ENCODE results near the gene SEPTIN14. TPM values are rescaled to one million over a fixed set of nuclear protein-coding genes. Genes with fewer than 3 reads are reported as not detected.
"Not testable (repeated sequence)": the region's sequence is repeated elsewhere in the genome, so short reads cannot be mapped to it uniquely, and the experiment has no call there.

Gene SEPTIN14
- not detected for total RNA-seq

DNA sequence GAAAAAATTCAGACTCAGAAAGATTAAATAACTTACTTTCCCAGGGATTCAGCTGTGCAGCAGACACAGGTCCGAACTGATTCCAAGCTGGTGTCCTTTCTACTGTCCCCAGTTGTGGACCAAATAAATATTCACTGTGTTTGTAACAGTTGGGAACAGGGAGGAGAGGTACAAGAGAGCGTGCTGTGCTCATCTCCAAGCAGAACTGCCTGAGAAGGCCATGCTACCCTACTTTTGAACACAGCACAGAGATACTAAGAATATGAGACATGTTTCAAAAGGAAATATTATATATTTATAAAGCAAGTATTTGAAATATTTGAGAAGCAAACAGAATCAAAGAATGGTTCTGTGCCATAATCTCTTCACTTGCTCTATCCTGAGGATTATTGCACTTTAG, at the start of gene SEPTIN14:
Gene SEPTIN14 (minus strand): TSS at position 101 of the 400 bp plus-strand sequence. CDS start 756 bp downstream, outside the sequence.
- DNase-seq; CTCF ChIA-PET; H3K27me3 Mint-ChIP-seq; H3K9me3 Mint-ChIP-seq (ENCODE audit: low read depth); H3K36me3 Mint-ChIP-seq; H3K4me1 Mint-ChIP-seq; H3K27ac Mint-ChIP-seq; ATAC-seq; H3K4me3 Mint-ChIP-seq: not testable (repeated sequence)

DNA sequence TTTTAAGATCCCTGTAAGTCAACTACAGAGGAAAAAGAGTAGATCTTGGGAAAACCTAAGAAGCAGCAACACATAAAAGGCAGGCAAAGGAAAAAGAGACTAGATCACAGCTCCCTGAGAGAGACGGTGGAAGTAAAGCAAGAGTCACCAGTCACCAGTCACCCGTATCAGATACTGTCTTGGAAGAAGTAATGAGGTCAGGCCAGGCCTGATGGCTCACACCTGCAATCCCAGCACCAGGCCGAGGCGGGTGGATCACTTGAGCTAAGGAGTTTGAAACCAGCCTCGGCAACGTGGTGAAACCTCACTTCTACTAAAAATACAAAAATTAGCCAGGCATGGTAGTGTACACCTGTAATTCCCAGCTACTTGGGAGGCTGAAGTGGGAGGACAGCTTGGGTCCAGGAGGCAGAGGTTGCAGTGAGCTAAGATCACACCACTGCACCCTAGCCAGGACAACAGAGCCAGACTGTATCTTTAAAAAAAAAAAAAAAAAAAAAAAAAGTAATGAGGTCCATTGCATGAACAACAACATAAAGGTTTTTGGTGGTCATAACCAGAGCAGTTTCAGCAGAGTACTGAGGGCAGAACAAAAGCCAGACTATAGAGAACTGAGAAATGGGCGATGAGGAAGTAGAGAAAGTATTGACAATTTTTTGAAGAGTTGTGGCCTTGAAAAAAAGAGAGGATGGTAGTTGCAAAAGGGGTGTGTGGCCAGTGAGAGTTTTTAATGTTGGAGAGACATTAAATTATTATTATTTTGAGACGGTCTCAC, 41.6 kb upstream of the SEPTIN14 start:
- no peak for DNase-seq

DNA sequence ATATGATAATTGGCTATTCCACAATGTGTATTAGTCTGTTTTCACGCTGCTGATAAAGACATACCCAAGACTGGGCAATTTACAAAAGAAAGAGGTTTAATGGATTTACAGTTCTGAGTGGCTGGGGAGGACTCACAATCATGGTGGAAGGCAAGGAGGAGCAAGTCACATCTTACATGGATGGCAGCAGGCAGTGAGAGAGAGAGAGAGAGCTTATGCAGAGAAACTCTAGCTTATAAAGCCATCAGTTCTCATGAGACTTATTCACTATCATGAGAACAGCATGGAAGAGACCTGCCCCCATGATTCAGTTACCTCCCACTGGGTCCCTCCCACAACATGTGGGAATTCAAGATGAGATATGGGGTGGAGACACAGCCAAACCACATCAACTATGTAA, 38.5 kb upstream of the SEPTIN14 start:
- ATAC-seq; H3K9me3 Mint-ChIP-seq (ENCODE audit: low read depth); CTCF ChIA-PET; H3K27me3 Mint-ChIP-seq; H3K27ac Mint-ChIP-seq; DNase-seq; H3K4me1 Mint-ChIP-seq; H3K4me3 Mint-ChIP-seq; H3K36me3 Mint-ChIP-seq: not testable (repeated sequence)

More for the DNA sequence above, 41.6 kb upstream of the SEPTIN14 start:
- no peaks in the 10 kb centered on the region for H3K27me3 Mint-ChIP-seq
- peaks cover 11% of the 10 kb centered on the region for H3K36me3 Mint-ChIP-seq
- H3K9me3 Mint-ChIP-seq (ENCODE audit: low read depth) = peaks cover 2% of the 10 kb centered on the region
- ATAC-seq = no peak
- peaks cover 2% of the 10 kb centered on the region for H3K4me1 Mint-ChIP-seq
- CTCF ChIA-PET = no interaction called here
- H3K27ac Mint-ChIP-seq = no peak overlapping the region
- H3K4me3 Mint-ChIP-seq = no peak overlapping the region

DNA sequence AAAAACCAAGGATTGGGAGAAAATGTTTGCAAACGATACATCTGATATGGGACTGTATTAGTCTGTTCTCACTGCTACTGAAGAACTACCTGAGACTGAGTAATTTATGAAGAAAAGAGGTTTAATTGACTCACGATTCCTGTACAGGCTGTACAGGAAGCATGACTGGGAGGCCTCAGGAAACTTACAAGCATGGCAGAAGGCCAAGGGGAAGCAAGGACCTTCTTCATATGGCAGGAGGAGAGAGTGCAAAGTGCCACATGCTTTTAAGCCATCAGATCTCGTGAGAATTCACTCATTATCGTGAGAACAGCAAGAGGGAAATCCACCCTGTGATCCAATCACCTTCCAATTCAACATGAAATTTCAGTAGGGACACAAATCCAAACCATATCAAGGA, 35.7 kb upstream of the SEPTIN14 start:
- ATAC-seq (no peak), DNase-seq (no peak)
- Mint-ChIP-seq H3K36me3 (peaks cover 6% of the 10 kb centered on the region), H3K4me3 (no peak overlapping the region), H3K27ac (no peak overlapping the region), H3K9me3 (ENCODE audit: low read depth) (peaks cover 9% of the 10 kb centered on the region), H3K4me1 (no peaks in the 10 kb centered on the region), H3K27me3 (no peaks in the 10 kb centered on the region)
- CTCF ChIA-PET = no interaction called here

DNA sequence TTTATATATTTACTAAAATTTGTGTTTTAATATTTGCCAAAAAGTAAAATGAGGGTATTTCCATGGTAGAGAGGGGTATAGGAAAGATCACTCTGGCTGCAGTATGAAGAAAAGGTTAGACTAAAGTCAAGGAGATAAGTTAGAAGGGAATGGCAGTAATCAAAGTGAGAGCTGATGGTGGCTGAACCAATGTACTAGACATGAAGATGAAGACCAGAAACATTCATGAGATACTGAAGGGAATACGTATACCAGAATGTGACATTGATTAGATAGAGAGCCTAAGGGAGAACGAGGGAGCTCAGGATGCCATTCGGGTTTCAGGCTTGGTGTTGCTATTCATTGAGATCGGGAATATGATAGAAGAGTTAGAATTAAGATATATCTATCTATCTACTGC, 32.5 kb upstream of the SEPTIN14 start:
- no peak overlapping the region for H3K27ac Mint-ChIP-seq
- CTCF ChIA-PET = no interaction called here
- no peaks in the 10 kb centered on the region for H3K27me3 Mint-ChIP-seq
- peaks cover 7% of the 10 kb centered on the region for H3K9me3 Mint-ChIP-seq (ENCODE audit: low read depth)
- peaks cover 4% of the 10 kb centered on the region for H3K36me3 Mint-ChIP-seq
- ATAC-seq (no peak), DNase-seq (no peak)
- no peak overlapping the region for H3K4me3 Mint-ChIP-seq
- no peaks in the 10 kb centered on the region for H3K4me1 Mint-ChIP-seq

DNA sequence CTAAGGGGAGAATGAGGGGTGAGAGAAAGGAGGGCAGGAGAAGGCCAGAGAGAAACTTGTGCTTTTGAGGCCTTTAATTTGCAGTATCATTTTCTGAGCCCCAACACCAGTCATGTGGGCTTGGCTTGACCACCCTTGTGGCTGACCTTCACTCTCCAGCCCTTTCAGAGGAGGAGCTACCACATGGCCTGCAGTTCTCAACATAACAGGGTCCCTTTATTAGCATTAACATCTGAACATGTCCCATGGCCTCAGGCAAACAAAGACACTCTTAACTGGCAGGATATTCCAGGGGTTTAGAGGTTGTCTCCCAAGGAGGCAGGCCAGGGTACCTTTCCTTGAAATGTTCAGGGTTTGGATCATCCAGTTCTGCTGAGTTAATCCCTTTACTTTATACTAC, 31.4 kb upstream of the SEPTIN14 start:
- ATAC-seq = no peak
- CTCF ChIA-PET = interaction anchor here (0.6 kb wide), 1 partner anchor 35 kb away, joined by 3 read pairs; no protein-coding TSS in a partner anchor
- no peak overlapping the region for H3K4me3 Mint-ChIP-seq
- no peak overlapping the region for H3K27ac Mint-ChIP-seq
- H3K4me1 Mint-ChIP-seq = no peaks in the 10 kb centered on the region
- peaks cover 4% of the 10 kb centered on the region for H3K36me3 Mint-ChIP-seq
- peaks cover 7% of the 10 kb centered on the region for H3K9me3 Mint-ChIP-seq (ENCODE audit: low read depth)
- DNase-seq = no peak
- H3K27me3 Mint-ChIP-seq = no peaks in the 10 kb centered on the region

DNA sequence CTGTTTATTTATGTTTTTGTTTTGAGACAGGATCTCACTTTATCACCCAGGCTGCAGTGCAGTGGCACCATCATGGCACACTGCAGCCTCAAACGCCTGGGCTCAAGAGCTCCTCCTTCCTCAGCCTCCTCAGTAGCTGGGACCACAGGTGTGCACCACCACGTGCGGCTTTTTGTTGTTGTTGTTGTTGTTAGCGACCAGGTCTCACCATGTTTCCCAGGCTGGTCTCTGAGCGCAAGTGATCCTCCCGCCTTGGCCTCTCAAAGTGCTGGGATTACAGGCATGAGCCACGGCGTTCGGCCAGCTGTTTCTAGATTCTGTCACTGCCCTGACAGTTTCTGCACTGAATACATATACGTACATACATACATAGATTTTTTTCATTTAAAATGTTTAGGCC, 25.8 kb upstream of the SEPTIN14 start:
- CTCF ChIA-PET; DNase-seq; H3K9me3 Mint-ChIP-seq (ENCODE audit: low read depth); H3K36me3 Mint-ChIP-seq; ATAC-seq; H3K27me3 Mint-ChIP-seq; H3K4me1 Mint-ChIP-seq: not testable (repeated sequence)
- Mint-ChIP-seq H3K27ac (peak overlapping the region; percentile 72), H3K4me3 (peak overlapping the region; percentile 89)

DNA sequence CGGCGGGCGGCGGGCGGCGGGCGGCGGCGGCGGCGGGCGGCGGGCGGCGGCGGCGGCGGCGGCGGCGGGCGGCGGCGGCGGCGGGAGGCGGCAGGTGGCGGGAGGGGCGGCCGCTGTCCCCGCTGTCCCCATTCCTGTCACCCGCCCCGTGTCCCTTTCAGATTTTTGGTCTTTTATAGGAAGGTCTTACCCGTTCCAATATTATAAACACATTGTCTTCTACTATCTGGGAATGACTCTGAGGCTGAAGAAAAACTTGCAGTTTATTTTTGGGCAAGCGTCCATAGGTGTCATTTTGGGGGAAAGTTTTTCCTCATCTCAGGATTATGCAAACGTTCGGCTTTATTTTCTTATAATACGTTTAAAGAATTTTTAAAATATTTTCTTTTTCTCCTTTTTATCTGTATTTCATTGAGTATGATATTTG, 25.3 kb upstream of the SEPTIN14 start:
- H3K4me1 Mint-ChIP-seq = peaks cover 6% of the 10 kb centered on the region
- ATAC-seq = no peak
- H3K4me3 Mint-ChIP-seq = peak overlapping the region; percentile 89
- CTCF ChIA-PET = no interaction called here
- peak overlapping the region; percentile 72 for H3K27ac Mint-ChIP-seq
- no peaks in the 10 kb centered on the region for H3K36me3 Mint-ChIP-seq
- no peak for DNase-seq
- H3K9me3 Mint-ChIP-seq (ENCODE audit: low read depth) = no peaks in the 10 kb centered on the region
- no peaks in the 10 kb centered on the region for H3K27me3 Mint-ChIP-seq

DNA sequence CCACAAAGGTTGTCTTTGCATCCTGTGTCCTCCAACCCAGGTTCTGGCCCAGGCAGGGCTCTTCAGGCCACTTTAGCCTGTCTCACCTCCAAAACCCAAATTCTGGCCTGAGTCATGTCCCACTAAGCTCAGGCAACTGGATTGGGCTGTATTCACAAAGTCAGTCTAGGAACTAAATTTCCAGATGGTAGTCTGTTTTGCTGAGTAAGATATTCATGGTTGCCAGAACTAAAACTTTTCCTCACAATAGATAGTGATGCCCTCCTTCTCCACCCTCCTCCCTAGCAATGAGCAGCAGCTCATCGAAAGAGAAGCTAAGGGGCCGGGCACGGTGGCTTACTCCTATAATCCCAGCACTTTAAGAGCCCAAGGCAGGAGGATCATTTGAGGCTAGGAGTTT, 21.8 kb upstream of the SEPTIN14 start:
- no peaks in the 10 kb centered on the region for H3K36me3 Mint-ChIP-seq
- no peaks in the 10 kb centered on the region for H3K9me3 Mint-ChIP-seq (ENCODE audit: low read depth)
- H3K27me3 Mint-ChIP-seq = no peaks in the 10 kb centered on the region
- no peak overlapping the region for H3K27ac Mint-ChIP-seq
- ATAC-seq (no peak), DNase-seq (no peak)
- peaks cover 6% of the 10 kb centered on the region for H3K4me1 Mint-ChIP-seq
- CTCF ChIA-PET = no interaction called here
- no peak overlapping the region for H3K4me3 Mint-ChIP-seq

DNA sequence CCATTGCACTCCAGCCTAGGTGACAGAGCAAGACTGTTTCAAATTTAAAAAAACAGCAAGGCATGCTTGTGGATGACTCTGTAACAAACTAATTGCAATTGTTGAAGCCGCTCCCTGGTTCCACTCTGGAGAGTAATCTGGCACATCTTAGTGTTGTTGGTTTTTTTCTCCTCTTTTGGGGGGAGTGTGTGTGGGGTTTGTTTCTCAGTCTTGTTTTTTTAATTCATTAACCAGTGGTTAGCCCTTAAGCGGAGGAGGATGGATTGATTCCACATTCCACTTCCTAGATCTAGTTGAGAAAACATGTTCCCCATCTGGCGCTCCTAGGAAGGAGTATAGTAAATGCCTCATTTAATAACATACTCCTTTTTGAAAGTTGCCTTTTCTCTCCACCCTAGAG, 16.1 kb upstream of the SEPTIN14 start:
- Mint-ChIP-seq H3K36me3 (no peaks in the 10 kb centered on the region), H3K27ac (no peak overlapping the region), H3K4me1 (peaks cover 2% of the 10 kb centered on the region), H3K9me3 (ENCODE audit: low read depth) (no peaks in the 10 kb centered on the region), H3K27me3 (no peaks in the 10 kb centered on the region), H3K4me3 (no peak overlapping the region)
- no peak for ATAC-seq
- no peak for DNase-seq
- CTCF ChIA-PET = no interaction called here

DNA sequence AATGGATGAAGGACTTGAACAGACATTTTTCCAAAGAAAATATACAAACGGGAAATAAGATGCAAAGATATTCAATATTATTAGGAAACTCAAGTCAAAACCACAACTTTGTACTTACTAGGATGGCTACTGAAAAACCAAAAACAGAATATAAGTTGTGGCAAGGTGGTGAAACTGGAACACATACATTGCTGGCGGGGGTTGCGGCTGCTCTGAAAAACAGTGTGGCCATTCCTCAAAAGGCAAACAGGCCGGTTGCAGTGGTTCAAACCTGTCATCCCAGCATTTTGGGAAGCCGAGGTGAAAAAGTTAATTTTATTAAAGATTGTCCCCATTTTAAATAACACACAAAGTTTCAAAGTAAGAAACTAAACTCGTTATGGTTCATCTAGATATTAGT, 14.8 kb upstream of the SEPTIN14 start:
- Mint-ChIP-seq H3K4me3 (no peak overlapping the region), H3K9me3 (ENCODE audit: low read depth) (no peaks in the 10 kb centered on the region), H3K4me1 (peaks cover 2% of the 10 kb centered on the region), H3K27me3 (no peaks in the 10 kb centered on the region), H3K27ac (no peak overlapping the region), H3K36me3 (no peaks in the 10 kb centered on the region)
- DNase-seq (no peak), ATAC-seq (no peak)
- CTCF ChIA-PET = no interaction called here

DNA sequence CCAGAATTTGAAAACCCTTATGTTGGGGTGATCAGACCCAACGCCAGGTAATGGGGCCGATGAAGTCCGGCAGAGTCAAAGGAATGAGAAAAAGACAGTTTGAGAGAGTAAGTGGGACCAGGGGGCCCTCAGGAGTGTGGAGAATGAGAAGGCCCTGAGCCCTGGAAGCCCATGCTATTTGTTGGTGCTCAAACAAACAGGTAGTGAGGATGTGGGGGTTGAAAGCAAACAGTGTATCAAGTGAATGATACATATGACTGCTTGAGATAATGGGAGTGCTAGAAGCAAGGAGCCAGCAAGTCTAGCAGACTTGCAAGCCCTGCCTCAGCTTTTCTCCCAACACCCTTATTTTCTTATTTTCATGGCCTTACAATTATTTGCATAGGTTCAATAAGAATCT, 11.2 kb upstream of the SEPTIN14 start:
- H3K27me3 Mint-ChIP-seq = no peaks in the 10 kb centered on the region
- no peak for ATAC-seq
- no peaks in the 10 kb centered on the region for H3K36me3 Mint-ChIP-seq

DNA sequence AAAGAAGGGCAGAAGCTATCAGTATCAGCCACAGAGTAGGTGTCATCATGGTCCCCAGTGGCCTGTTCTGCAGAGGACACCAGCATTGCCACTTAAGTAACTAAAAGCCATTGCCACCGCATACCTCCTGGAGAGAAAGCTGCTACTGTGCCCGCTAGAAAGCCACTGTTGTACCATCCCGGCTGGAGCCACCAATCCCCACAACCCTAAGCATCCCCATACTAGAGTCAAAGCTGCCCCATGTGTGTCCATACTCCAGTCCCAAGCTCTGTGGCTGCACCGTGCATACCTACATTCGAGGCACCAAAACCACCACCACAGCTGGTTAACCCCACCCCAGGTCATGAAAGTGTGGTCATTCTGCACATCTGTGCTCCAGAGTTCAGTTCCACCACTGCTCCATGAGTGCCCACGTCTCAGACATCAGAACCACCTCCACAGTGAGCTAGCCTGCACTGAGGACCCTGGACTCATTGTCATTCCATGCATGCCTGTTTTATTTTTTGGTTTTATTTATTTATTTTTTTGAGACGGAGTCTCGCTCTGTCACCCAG, 9.5 kb upstream of the SEPTIN14 start:
- CTCF ChIA-PET = no interaction called here
- H3K36me3 Mint-ChIP-seq = no peaks in the 10 kb centered on the region
- H3K4me1 Mint-ChIP-seq = no peaks in the 10 kb centered on the region
- H3K27ac Mint-ChIP-seq = no peak overlapping the region
- ATAC-seq (no peak), DNase-seq (no peak)
- H3K27me3 Mint-ChIP-seq = no peaks in the 10 kb centered on the region
- H3K9me3 Mint-ChIP-seq (ENCODE audit: low read depth) = no peaks in the 10 kb centered on the region
- no peak overlapping the region for H3K4me3 Mint-ChIP-seq

More for the DNA sequence above, 11.2 kb upstream of the SEPTIN14 start:
- CTCF ChIA-PET = no interaction called here
- no peaks in the 10 kb centered on the region for H3K4me1 Mint-ChIP-seq
- H3K4me3 Mint-ChIP-seq = no peak overlapping the region
- no peaks in the 10 kb centered on the region for H3K9me3 Mint-ChIP-seq (ENCODE audit: low read depth)
- DNase-seq = no peak
- H3K27ac Mint-ChIP-seq = no peak overlapping the region

DNA sequence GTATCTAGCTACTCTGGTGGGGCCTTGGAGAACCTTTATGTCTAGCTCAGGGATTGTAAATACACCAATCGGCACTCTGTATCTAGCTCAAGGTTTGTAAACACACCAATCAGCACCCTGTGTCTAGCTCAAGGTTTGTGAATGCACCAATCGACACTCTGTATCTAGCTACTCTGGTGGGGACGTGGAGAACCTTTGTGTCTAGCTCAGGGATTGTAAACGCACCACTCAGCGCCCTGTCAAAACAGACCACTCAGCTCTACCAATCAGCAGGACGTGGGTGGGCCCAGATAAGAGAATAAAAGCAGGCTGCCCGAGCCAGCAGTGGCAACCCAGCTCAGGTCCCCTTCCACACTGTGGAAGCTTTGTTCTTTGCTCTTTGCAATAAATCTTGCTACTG, 6.4 kb upstream of the SEPTIN14 start:
- DNase-seq; H3K27ac Mint-ChIP-seq; H3K9me3 Mint-ChIP-seq (ENCODE audit: low read depth); H3K27me3 Mint-ChIP-seq; CTCF ChIA-PET; ATAC-seq; H3K4me1 Mint-ChIP-seq; H3K36me3 Mint-ChIP-seq; H3K4me3 Mint-ChIP-seq: not testable (repeated sequence)

All from activated CD8-positive, alpha-beta memory T cell treated with anti-CD3 and anti-CD28 coated beads, Interleukin-2, amount 10 ng/mL, durations not matched to agents 7 days and 5 days (primary cell).